ENCODE data around the gene DDB1.

The DDB1 gene

GRCh38 chr11:61293867-61294716 is 38.8 kb downstream of the DDB1 start:
- DNase-seq: no peak

GRCh38 chr11:61292356-61292755 is 40.5 kb downstream of the DDB1 start:
- DNase-seq: no peak

DNA sequence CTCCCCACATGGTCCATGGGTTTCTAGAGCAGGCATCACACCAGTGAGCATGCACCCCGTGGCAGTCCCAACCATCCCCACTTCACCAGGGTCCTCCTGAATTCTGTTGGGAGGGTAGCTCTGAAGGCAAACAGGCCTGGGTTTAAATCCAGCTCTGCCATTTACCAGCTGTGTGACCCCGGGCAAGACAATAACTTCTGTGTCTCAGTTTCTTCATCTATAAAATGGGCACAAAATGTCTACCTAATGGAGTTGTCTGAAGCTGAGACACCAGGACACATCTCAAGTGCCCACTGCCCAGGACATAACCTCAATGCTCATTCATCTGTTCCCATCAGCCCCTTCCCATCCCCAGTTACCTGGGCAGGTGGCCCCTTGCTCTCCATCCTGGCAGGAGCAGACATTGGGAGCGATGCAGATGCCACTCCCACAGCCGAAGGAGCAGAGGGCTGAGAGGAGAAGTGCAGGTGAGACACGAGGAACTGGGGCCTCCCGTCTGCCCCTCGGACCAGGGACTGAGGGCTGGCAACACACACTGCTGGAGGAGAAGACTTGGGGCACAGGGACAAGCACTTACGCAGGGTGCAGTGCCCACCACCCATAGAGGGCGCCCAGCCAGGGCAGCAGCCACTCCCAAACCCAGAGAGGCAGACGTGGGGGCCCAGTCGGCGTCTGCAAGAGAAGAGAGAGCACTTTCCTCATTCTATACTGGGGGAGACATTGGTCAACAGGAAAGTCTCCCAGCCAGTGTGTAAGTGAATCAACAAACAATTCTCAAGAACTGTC is 41.8 kb downstream of the DDB1 start:
- no peak for DNase-seq

DNA sequence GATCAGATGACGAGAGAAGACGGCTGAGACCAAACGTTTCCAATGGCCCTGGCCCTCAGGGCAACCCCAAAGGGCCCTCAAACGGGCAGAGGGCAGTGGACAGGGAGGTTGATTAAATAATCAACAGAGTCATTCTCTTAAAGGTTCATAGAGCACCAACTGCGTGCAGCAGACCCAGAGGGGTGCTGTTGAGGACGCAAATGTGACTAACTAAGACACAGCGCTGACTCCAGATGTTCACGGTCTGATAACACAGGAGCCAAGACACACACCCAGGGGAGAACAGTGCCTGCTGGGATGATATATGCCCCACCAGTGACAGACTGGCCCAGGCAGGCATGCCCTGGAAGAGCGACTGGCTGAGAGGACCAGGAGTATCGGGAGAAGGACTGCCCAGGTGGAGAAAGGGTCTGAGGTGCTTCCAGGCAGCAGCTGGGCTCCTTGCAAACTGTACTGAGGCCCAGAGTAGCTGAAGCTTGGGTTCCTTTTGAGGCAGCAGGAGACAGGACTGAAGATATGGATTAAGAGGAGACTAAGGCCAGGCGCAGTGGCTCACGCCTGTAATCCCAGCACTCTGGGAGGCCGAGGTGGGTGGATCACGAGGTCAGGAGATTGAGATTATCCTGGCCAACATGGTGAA is 45.4 kb downstream of the DDB1 start:
- DNase-seq: no peak

- DNase-seq: no peak
Measured at GRCh38 chr11:61283613-61284012, 49.3 kb downstream of the DDB1 start.

GRCh38 chr11:61281581-61282250 is 51.2 kb downstream of the DDB1 start:
- DNase-seq: peak in 1 of 2 experiments; percentile 28

DNA sequence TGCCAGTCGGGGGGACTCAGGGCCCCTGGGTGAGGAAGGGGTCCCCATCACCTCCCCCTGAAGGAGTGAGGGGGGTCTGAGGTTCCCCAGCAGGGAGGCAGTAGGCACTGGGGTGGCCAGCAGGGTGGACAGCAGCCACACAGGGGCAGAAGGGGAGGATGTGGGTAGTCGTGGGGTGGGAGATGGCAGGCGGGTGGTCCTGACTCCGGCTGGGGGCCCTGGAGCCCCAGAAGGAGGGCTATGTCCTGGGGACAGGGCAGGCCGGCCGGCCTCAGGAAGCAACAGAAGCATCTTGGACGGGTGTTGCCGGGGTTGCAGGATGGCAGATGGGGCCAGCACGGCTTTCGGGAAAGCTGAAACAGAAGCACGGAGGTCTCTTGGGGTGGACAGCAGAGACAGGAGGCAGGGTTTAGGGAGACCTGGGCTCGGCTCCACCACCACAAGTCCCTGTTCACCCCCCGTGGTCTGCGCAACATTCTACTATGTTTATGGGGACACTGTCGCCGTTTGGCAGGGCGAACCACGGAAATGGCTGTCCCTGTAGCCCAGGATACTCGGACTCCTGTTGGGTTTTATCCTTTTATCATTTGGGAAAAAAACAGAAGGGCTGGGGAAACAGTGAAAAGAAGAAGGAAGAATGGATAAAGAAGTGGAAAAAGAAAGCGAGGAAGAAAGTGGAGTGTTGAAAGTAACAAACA is 51.9 kb downstream of the DDB1 start:
- no peak for DNase-seq

GRCh38 chr11:61279934-61280659 is 52.8 kb downstream of the DDB1 start:
- DNase-seq: no peak

DNA sequence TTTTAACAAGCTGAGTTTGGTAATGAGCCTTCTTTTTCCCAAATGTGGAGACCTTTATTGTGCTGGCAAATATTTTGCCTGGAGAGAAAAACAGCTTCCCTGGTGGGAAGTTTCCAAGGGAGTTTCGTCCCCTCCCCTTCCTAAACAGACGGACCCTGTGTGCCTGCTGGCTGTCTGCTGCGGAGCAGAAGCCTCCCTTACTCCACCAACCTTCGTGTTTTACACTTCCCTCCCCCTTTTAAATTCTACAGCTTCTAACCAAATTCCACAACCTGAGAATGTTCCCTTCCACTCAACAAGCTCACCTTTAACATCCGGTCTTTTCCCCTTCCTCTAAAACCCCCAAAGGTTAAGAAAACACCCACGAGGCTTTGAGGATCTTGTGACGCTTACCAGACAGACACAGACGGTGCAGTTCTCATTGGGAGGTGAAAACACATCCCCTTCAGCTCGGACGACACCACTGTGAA is 54.9 kb downstream of the DDB1 start:
- DNase-seq: no peak

DNA sequence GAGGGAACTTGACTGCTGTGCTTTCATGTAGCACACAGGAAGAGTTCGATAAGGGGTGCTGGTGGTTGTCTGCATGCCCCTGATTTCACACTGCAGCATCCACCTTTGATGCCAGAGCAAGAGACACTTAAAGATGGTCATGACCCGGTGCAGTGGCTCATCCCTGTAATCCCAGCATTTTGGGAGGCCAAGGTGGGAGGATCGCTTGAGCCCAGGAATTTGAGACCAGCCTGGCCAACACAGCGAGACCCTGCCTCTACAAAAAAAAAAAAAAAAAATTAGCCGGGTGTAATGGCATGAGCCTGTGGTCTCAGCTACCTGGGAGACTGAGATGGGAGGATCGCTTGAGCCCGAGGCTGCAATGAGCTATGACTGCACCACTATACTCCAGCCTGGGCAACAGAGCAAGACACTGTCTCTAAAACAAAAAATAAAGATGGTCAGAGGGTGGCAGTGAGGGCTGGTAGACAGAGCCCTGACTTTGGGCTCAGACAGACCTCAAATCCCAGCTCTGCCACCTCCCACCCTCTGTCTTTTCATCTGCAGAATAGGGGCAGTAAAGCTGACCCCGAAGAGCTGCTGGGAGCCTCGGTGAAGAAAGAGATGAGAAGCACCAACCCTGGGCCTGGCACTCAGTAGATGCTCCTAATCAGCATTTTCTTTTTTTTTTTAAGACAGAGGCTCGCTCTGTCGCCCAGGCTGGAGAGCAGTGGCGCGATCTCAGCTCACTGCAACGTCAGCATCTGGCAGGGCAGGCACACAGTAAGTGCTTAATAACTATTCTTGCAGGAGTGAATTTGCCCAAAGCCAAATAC is 55.5 kb downstream of the DDB1 start:
- no peak for DNase-seq

- no peak for DNase-seq
Measured at GRCh38 chr11:61275191-61275590, 57.7 kb downstream of the DDB1 start.

DNA sequence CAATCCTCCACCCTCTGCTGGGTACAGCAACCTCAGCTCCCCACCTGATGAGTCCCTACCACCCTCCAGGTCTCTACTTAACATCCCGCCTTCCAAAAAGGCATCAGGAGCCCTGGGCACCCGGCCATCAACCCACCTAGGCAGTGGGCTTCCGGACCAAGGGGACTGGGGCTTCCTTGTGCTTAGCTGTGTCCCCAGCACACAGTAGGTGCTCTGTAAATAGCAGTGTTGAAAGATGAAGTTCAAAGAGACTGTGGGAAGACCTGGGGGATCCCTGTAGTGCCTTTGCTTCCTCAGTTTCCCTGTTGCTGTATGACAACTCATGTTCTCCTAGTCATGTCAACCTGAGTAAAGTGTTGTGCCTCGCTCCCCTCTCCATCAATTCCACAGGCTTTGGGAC is 58.8 kb downstream of the DDB1 start:
- DNase-seq: no peak

GRCh38 chr11:61273178-61274078 is 59.5 kb downstream of the DDB1 start:
- DNase-seq: no peak

DNA sequence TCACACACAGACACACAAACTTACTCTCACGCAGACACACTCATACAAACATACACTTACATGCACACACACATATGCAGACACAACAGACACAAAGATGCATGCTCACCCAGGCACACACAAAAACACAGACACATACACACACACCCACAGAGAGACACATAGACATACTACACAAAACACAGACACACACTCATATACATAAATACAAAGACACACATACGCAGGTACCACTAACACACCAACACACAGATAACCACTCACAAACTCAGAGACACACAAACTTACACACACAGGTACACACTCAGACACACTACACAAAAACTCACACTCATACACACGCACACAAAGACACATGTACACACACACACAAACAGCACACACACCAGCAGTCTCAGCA is 60.2 kb downstream of the DDB1 start:
- DNase-seq: no peak

GRCh38 chr11:61270354-61271076 is 62.4 kb downstream of the DDB1 start:
- DNase-seq: no peak

GRCh38 chr11:61268588-61269250 is 64.2 kb downstream of the DDB1 start:
- DNase-seq: no peak

- no peak for DNase-seq
Measured at GRCh38 chr11:61267437-61267841, 65.5 kb downstream of the DDB1 start.

DNA sequence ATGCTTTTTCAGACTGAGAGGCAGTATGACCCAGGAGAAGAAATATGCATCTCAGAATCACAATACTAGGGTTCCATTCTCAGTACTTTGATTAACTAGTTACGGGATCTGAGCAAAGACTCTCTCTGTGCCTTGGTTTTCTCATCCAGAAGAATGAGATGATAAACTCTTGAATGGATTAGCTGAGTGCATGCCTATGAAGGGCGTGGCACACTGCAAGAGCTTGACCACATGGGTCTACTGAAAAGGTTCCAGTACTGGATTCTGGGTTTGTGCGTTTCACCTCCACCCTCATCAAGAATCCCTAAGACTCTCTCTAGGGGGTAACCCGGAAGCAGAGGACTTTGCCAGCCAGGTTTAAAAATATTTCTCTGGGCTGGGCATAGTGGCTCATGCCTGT is 66.3 kb downstream of the DDB1 start:
- no peak for DNase-seq
